ENCODE measurements around the gene CHST6.

DNA sequence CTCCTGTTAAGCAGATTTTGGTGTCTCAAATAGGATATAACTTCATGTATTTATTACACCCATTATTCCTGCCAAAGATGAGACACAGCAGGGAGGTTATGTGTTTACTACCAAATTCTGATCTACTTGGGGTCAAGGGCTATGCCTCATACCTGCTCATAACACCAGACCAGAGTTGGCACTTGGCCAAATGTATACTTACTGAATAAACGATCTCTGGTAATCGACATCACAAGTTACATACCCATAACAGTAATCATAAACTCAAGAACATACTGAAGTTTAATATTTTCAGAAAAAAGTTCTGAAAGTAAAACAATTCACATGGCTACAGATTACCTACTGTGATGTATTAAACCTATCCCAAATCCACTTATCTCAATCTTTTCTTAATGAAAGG lies 33.7 kb downstream of the CHST6 start:
- TF ChIP-seq RAD21 (IDR thresholded peaks at IDR 0.05 in 1 of 2, conservative IDR thresholded peaks at IDR 0.05 in 1 of 2; ENCODE audit: low read depth in 2 of 2, low read length in 2 of 2), result no peak
- TF ChIP-seq CTCF (IDR thresholded peaks at IDR 0.05; ENCODE audit: control extremely low read depth in 1 of 3, insufficient read depth in 1 of 3, low read depth in 1 of 3, low read length in 3 of 3), result no peak
- TF ChIP-seq SIN3A (conservative IDR thresholded peaks at IDR 0.05 in 1 of 2, IDR thresholded peaks at IDR 0.05 in 1 of 2; ENCODE audit: low read depth in 1 of 2, low read length in 2 of 2), result no peak
- no peak for TF ChIP-seq SRF (IDR thresholded peaks at IDR 0.05; ENCODE audit: low read depth, low read length)
- TF ChIP-seq GTF2F1 (IDR thresholded peaks at IDR 0.05; ENCODE audit: borderline replicate concordance, low read depth, low read length), result no peak
- TF ChIP-seq EZH2 (IDR thresholded peaks at IDR 0.05; ENCODE audit: low read depth, low read length, severe bottlenecking), result no peak
- no peak for TF ChIP-seq POLR2A (IDR thresholded peaks at IDR 0.05; ENCODE audit: control extremely low read depth in 1 of 2, low read depth in 2 of 2, low read length in 2 of 2)
- no peak for TF ChIP-seq TCF12 (IDR thresholded peaks at IDR 0.05; ENCODE audit: low read depth, low read length)
- TF ChIP-seq YY1 (IDR thresholded peaks at IDR 0.05; ENCODE audit: low read depth, low read length), result no peak
- TF ChIP-seq SIX5 (IDR thresholded peaks at IDR 0.05; ENCODE audit: low read depth, low read length), result no peak
- no peak for TF ChIP-seq RFX5 (IDR thresholded peaks at IDR 0.05; ENCODE audit: borderline replicate concordance, low read depth, low read length)
- no peak for TF ChIP-seq CHD2 (IDR thresholded peaks at IDR 0.05; ENCODE audit: low read length)
- TF ChIP-seq EGR1 (IDR thresholded peaks at IDR 0.05; ENCODE audit: borderline replicate concordance, low read depth, low read length), result no peak
